Measurements from ENCODE around the gene ADORA1. TPM values are rescaled to one million over a fixed set of nuclear protein-coding genes. Genes with fewer than 3 reads are reported as not detected.

ADORA1 gene
- total RNA-seq, 4 donors from 2014 or later = 0.64 to 1.7 (median 0.66) TPM; not detected in 1

- H3K4me3 ChIP-seq = no peak overlapping the region
- no peak for TF ChIP-seq POLR2A (IDR thresholded peaks at IDR 0.05)
- no peak for TF ChIP-seq CTCF (IDR thresholded peaks at IDR 0.05)
- H3K27ac ChIP-seq = no peak overlapping the region
- DNase-seq = no peak
- H3K9me3 ChIP-seq = no peaks in the 10 kb centered on the region
- H3K4me1 ChIP-seq = no peaks in the 10 kb centered on the region
- peaks cover 0 to 26% (median 0%) of the 10 kb centered on the region in 4 donors for H3K27me3 ChIP-seq
- WGBS, 2 donors = 66 to 73% methylated on average over 11 to 14 of the region's 23 CpGs
- intact Hi-C loops (cut with DNase I) = no loop called here
- H3K36me3 ChIP-seq = no peaks in the 10 kb centered on the region
Measured at GRCh38 chr1:203167026-203167912, 39.7 kb downstream of the ADORA1 start.

- no peak for DNase-seq
- Histone ChIP-seq H3K9me3 (no peaks in the 10 kb centered on the region), H3K4me1 (peaks cover 0 to 5% (median 0%) of the 10 kb centered on the region in 3 donors), H3K36me3 (no peaks in the 10 kb centered on the region), H3K4me3 (no peak overlapping the region), H3K27me3 (peaks cover 0 to 21% (median 0%) of the 10 kb centered on the region in 4 donors), H3K27ac (no peak overlapping the region)
- intact Hi-C loops (cut with DNase I) = no loop called here
- TF ChIP-seq CTCF (IDR thresholded peaks at IDR 0.05) = no peak
- TF ChIP-seq POLR2A (IDR thresholded peaks at IDR 0.05) = no peak
- WGBS, 2 donors = 100% methylated on average over 2 of the region's 5 CpGs; no CpG with 5 or more reads in 1 of the 2 donors
Measured at GRCh38 chr1:203167913-203168200, 40.3 kb downstream of the ADORA1 start.

- intact Hi-C loops (cut with DNase I) = no loop called here
- no peaks in the 10 kb centered on the region for H3K9me3 ChIP-seq
- WGBS, 2 donors = 80 to 91% methylated on average over 8 to 11 of the region's 12 CpGs
- peaks cover 0 to 21% (median 0%) of the 10 kb centered on the region in 4 donors for H3K27me3 ChIP-seq
- no peak overlapping the region for H3K27ac ChIP-seq
- no peak for DNase-seq
- peaks cover 0 to 6% (median 0%) of the 10 kb centered on the region in 3 donors for H3K4me1 ChIP-seq
- no peaks in the 10 kb centered on the region for H3K36me3 ChIP-seq
- no peak for TF ChIP-seq POLR2A (IDR thresholded peaks at IDR 0.05)
- TF ChIP-seq CTCF (IDR thresholded peaks at IDR 0.05) = no peak
- no peak overlapping the region for H3K4me3 ChIP-seq
Measured at GRCh38 chr1:203168256-203168786, 40.8 kb downstream of the ADORA1 start.

GRCh38 chr1:203168991-203169390 is 41.5 kb downstream of the ADORA1 start:
- Histone ChIP-seq H3K9me3 (no peaks in the 10 kb centered on the region), H3K36me3 (no peaks in the 10 kb centered on the region), H3K4me3 (no peak overlapping the region), H3K27me3 (peaks cover 0 to 21% (median 0%) of the 10 kb centered on the region in 4 donors), H3K4me1 (peaks cover 0 to 6% (median 0%) of the 10 kb centered on the region in 3 donors), H3K27ac (no peak overlapping the region)
- WGBS, 2 donors = 90 to 91% methylated on average over 4 to 7 of the region's 9 CpGs
- TF ChIP-seq POLR2A (IDR thresholded peaks at IDR 0.05) (no peak), CTCF (IDR thresholded peaks at IDR 0.05) (no peak)
- DNase-seq = no peak
- intact Hi-C loops (cut with DNase I) = no loop called here

- peaks cover 0 to 24% (median 0%) of the 10 kb centered on the region in 4 donors for H3K27me3 ChIP-seq
- intact Hi-C loops (cut with DNase I) = no loop called here
- no peak overlapping the region for H3K4me3 ChIP-seq
- H3K36me3 ChIP-seq = no peaks in the 10 kb centered on the region
- H3K4me1 ChIP-seq = peaks cover 0 to 6% (median 0%) of the 10 kb centered on the region in 3 donors
- H3K27ac ChIP-seq = no peak overlapping the region
- TF ChIP-seq CTCF (IDR thresholded peaks at IDR 0.05) (no peak), POLR2A (IDR thresholded peaks at IDR 0.05) (no peak)
- no peak for DNase-seq
- H3K9me3 ChIP-seq = no peaks in the 10 kb centered on the region
- WGBS, 2 donors = 82 to 93% methylated on average over 13 to 21 of the region's 21 CpGs
Measured at GRCh38 chr1:203169770-203170520, 42.4 kb downstream of the ADORA1 start.

Measured in esophagus squamous epithelium (tissue), 5 donors.